Heart left ventricle (tissue), 13 donors: ENCODE results near the gene LRRC37A2.
"Not testable (repeated sequence)": the region's sequence is repeated elsewhere in the genome, so short reads cannot be mapped to it uniquely, and the experiment has no call there.

Experiments used
- POLR2A ChIP-seq, 2 donors: fragments of 450-650 bp; IDR thresholded peaks; one replicate each; pipeline ENCODE4 v1.6.1; 2017; ENCODE audit warnings: antibody characterized with exemption in 2 of 2, mild to moderate bottlenecking in 2 of 2, moderate library complexity in 2 of 2
- TF ChIP-seq, protein P1 (sequence below), 12 donors: fragments of 200-600 bp; sonication (generic) in 4 of 12; IDR thresholded peaks; one replicate each; pipeline versions ENCODE4 v1.5.0 to v1.8.0; 2018 to 2022; ENCODE audit warnings: antibody characterized with exemption in 12 of 12, mild to moderate bottlenecking in 5 of 12
- donor health status: ischemic (EF 13 %, LVEDD 7.1; RV severe dilation, severe dysfunction).
- donor health status: DM: no; HTN: yes; CAD: no.
- donor health status: DM: no; HTN: no; CAD: no.
- donor health status: ischemic (EF 25% LVEDD 6.9; RV normal size, moderate dysfunction).
- donor health status: ischemic (EF 25% LVEDD 5.7; RV mildly dilated, moderate dysfunction).
- donor health status: ischemic (EF 35%, LVEDD 5.7; RV mildly dilated, moderate dysfunction).
- donor health status: nonischemic (EF 11% LVEDD 7.7; RV severe dilation, severe dysfunction).
- donor health status: DM: yes; HTN: yes; CAD: no.
- donor health status: PGD.
- donor health status: ischemic (EF 29% LVEDD 5.4; RV normal size, mild dysfunction).
- donor health status: nonischemic (EF 23%, LVEDD 6.1; RV moderate dilation, normal function).

DNA sequence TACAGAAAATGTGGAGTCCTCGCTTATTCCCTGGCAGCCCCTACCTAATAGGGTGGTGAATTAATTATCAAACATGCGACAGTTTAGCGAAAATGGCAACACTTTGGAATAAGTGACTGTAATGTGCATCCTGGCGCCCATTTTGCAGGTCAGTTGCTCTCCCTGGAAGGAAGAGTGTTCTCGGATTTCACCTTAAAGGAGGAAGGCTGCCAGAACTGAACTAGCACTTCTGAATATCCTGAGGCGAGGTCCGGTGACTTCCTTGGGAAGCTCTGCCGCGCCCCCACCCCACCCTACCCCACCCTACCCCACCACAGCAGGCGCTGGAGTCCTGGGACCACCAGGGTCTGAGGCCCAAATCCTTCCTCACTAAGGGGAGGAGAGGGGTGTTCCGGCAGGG, at the start of gene LRRC37A2:
- TF ChIP-seq, protein P1, sequence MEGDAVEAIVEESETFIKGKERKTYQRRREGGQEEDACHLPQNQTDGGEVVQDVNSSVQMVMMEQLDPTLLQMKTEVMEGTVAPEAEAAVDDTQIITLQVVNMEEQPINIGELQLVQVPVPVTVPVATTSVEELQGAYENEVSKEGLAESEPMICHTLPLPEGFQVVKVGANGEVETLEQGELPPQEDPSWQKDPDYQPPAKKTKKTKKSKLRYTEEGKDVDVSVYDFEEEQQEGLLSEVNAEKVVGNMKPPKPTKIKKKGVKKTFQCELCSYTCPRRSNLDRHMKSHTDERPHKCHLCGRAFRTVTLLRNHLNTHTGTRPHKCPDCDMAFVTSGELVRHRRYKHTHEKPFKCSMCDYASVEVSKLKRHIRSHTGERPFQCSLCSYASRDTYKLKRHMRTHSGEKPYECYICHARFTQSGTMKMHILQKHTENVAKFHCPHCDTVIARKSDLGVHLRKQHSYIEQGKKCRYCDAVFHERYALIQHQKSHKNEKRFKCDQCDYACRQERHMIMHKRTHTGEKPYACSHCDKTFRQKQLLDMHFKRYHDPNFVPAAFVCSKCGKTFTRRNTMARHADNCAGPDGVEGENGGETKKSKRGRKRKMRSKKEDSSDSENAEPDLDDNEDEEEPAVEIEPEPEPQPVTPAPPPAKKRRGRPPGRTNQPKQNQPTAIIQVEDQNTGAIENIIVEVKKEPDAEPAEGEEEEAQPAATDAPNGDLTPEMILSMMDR (IDR thresholded peaks at IDR 0.05), result not testable (repeated sequence)
- not testable (repeated sequence) for TF ChIP-seq POLR2A (IDR thresholded peaks at IDR 0.05)
